HG03378 (cell line): ENCODE results near the gene ACTR1A.
"Not testable (repeated sequence)": the region's sequence is repeated elsewhere in the genome, so short reads cannot be mapped to it uniquely, and the experiment has no call there.

Experiments
- ATAC-seq: cut with Tn5 transposase; IDR thresholded peaks from one replicate; pipeline ENCODE4 v1.9.1; 2021; ENCODE audit warnings: mild to moderate bottlenecking, moderate library complexity; ENCODE audit not compliant: unreplicated experiment

The ACTR1A gene

DNA sequence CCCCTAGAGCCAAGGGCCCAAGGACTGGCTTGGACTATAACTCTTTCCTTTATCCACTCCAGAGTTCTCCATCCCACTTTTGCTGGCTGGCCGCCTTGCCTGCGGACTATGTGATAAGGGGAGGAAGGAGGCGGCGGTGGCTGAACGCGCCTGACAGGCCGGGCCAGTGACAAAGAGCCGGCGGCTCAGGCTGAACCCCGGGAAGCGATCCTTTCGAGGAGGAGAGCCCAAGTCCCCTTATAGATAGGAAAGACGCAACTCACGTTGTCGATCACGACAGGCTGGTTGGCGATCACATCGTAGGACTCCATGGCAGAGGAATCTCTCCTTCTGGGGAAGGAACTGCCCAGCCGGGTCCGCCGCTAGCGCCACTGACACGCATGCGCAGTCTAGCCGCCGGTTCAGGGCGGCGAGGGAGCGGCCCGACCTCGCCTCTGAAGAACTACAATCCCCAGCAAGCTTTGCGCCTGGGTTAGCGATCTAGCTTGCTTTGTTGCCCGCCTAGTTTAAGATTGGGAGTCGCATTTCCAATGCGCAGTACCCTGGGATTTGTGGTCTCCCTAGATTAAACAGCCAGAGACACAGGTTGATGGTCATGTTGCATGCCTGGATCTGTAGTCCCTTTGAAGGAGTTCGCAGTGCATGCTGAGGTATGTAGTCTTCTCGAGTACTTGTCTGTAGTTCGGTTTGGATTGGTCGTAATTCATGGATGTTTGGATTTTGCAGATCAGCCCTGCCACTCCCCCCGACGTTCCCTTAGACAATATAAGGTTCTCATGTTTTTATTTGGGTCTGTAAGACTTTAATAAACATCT lies at the start of gene ACTR1A:
Gene ACTR1A (minus strand): TSS at position 376 of the 815 bp plus-strand sequence. CDS start 65 bp downstream, at position 311.
- peak; percentile 58 for ATAC-seq

GRCh38 chr10:102550636-102551210 lies 48.2 kb upstream of the ACTR1A start:
- ATAC-seq, result no peak

- ATAC-seq, result no peak
These were observed 47.0 kb upstream of the ACTR1A start for GRCh38 chr10:102549549-102549948.

- no peak for ATAC-seq
These were observed 44.3 kb upstream of the ACTR1A start for GRCh38 chr10:102546606-102547320.

- ATAC-seq, result no peak
These were observed 43.5 kb upstream of the ACTR1A start for GRCh38 chr10:102545997-102546396.

DNA sequence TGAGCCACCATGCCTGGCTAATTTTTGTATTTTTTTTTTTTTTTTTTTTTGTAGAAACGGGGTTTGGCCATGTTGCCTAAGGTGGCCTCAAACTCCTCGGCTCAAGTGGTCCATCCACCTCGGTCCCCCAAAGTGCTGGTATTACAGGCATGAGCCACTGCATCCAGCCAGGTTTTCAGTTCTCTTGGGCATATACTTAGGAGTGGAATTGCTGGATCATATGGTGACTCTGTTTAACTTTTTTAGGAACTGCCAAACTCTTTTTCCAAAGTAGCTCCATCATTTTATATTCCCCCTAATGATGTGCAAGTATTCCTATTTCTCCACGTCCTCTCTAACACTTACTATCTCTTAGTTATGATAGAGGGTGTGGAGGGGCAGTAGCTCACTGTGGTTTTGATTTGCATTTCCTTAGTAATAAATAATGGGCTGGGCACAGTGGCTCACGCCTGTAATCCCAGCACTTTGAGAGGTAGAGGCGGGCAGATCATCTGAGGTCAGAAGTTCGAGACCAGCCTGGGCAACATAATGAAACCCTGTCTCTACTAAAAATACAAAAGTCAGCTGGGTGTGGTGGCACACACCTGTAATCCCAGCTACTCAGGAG lies 42.9 kb upstream of the ACTR1A start:
- ATAC-seq, result no peak

GRCh38 chr10:102542800-102543418 lies 40.4 kb upstream of the ACTR1A start:
- ATAC-seq, result no peak

DNA sequence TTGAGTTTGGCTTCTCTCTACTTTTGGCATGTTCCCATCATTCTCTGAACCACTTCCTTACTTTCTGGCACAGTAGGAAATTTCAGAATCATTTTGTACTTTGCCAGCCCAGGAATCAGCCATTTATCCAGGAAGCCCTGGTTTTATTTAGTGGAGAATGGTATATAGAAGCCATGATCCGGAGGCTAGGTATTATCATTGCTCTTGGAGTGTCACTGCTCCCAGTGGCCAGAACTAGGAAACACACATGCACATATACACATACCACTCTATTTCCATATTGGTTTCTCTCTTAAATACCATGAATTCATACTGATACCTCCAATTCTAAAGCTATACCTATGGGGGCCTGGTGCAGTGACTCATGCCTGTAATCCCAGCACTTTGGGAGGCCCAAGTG lies 37.5 kb upstream of the ACTR1A start:
- ATAC-seq, result peak; percentile 69

- ATAC-seq, result no peak
These were observed 36.3 kb upstream of the ACTR1A start for GRCh38 chr10:102538811-102539210.

- no peak for ATAC-seq
These were observed 35.4 kb upstream of the ACTR1A start for GRCh38 chr10:102537948-102538347.

DNA sequence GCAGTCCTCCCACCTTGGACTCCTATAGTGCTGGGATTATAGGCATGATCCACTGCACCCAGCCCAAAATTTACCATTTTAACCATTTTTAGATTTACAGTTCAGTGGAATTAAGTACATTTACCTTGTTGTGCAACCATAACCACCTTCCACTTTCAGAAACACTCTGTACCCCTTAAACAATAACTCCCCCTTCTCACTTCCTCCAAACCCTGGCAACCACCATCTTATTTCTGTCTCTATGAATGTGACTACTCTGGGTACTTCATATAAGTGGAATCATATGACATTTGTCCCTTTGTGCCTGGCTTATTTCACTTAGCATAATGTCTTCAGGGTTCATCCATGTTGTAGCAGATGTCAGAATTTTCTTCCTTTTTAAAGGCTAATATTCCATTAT lies 34.9 kb upstream of the ACTR1A start:
- ATAC-seq, result no peak

- ATAC-seq, result no peak
These were observed 33.1 kb upstream of the ACTR1A start for GRCh38 chr10:102535481-102536147.

DNA sequence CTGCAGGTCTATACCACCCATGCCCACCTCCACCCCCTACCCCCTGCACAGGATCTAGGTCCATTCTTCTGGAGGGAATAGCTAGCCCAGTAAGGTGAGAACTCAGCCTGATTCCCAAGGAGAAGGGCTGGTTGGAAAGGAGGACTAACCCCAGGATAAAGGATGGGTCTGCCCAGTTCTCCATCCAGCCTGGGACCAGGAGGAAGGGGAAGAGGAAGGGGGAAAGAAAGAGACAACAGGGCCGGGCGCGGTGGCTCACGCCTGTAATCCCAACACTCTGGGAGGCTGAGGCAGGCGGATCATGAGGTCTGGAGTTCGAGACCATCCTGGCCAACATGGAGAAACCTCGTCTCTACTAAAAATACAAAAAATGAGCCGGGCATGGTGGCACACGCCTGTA lies 32.5 kb upstream of the ACTR1A start:
- ATAC-seq, result not testable (repeated sequence)

- no peak for ATAC-seq
These were observed 31.8 kb upstream of the ACTR1A start for GRCh38 chr10:102534333-102534732.

- ATAC-seq, result no peak
These were observed 25.0 kb upstream of the ACTR1A start for GRCh38 chr10:102527546-102527945.

DNA sequence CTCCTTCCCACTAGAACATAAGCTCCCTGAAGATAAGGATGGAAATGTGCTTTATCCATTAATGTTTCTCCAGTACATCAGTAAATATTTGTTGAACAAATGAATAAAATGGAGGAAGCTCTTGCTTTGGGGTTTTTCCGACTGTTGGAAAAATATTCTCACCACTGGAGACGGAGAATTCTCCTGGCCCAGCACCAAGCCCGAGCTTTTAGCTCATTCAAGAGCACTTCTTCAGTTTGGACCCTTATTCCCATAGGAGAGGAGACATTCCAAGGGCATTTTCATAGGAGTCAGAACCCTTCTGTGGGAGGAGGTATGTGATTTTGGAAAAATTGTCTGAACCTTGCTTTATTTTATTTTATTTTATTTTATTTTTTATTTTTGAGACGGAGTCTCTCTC lies 22.2 kb upstream of the ACTR1A start:
- ATAC-seq, result no peak

DNA sequence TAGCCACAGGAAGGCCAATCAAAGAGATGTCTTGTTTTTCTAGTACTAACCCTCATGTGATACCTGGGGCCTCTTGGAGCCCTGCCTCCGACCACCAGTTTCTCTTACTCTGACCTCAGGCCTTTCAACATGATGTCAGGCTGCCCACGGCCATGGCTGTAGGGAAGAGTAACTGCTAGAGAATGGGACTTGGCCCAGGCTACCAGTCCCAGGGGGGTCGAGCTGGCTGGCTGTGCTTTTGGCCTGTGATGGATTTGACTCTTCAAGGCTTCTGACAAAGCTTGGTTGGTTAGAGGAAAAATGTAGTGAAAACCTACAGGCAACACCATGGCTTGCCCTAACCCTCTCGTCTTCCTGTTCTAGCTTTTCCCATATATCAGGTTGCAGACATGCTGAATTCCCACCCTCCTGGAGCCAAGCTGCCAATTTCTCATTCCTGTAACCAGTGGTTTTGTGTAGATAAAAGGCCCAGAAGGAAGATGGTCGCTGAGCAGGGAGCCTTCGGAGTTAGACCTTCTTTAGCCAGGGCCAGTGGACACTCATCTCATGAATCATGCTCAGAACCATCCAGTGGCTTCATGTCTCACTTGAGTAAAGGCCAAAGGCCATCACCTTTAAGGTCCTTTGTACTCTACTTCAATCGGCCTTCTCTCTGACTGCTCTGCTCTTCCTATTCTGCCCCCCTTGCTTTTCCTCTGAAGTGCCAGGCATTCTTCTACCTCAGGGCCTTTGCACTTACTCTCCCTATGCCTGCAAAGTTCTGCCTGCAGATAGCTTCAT lies 20.9 kb upstream of the ACTR1A start:
- ATAC-seq, result no peak

DNA sequence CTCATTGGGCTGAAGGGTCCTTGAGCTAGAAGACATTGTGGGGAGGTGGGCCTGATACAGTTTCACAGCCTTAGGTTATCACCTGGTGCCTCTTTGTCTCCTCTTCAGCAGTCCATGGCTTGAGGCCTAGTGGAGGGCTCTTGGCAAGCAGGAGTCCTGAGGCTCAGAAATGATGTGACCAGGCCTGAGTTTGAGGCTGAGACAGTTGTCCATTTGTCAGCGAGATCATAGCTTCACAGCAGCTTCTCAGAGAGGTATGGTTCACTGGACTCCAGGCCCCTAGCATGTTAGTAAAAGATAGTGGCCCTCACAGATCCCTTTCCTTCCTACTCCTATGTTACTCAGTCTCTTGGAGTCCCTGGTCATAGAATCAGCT lies 20.4 kb upstream of the ACTR1A start:
- no peak for ATAC-seq

DNA sequence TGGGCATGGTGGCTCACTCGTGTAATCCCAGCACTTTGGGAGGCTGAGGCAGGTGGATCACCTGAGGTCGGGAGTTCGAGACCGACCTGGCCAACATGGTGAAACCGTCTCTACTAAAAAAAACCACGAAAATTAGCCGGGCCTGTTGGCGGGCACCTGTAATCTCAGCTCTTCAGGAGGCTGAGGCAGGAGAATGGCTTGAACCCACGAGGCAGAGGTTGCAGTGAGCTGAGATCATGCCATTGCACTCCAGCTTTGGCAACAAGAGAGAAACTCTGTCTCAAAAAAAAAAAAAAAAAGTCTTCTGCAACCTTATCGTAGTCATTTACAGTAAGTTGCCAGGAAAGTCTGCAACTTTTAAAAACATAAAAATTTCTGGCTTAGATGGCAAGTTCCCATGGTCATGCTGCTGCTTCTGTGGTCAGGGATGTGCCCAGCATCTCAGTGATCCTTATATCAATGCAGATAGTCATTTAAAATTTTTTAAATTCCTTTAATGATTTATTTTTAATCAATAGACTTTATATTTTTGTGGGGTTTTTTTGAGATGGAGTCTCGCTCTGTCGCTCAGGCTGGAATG lies 16.8 kb upstream of the ACTR1A start:
- no peak for ATAC-seq
